Stomach smooth muscle (tissue), 2 donors: ENCODE data around the gene ADAMTS2.

Source experiments
- H3K27ac ChIP-seq: one replicate; pipeline ENCODE4 v1.7.0; 2013; ENCODE audit warnings: mild to moderate bottlenecking, low read length, inconsistent platforms
- H3K27me3 ChIP-seq, 2 donors: one replicate each; pipeline ENCODE4 v1.7.0; 2013; ENCODE audit warnings: low read length in 2 of 2; ENCODE audit not compliant: insufficient read depth in 2 of 2, control insufficient read depth in 1 of 2
- H3K36me3 ChIP-seq, 2 donors: one replicate each; pipeline ENCODE4 v1.7.0; 2013; ENCODE audit warnings: low read length in 2 of 2; ENCODE audit not compliant: control insufficient read depth in 2 of 2, insufficient read depth in 2 of 2
- H3K4me1 ChIP-seq: one replicate; pipeline ENCODE4 v1.7.0; 2013; ENCODE audit warnings: low read length; ENCODE audit not compliant: control insufficient read depth, insufficient read depth
- H3K4me3 ChIP-seq, 2 donors: one replicate each; pipeline ENCODE4 v1.7.0; 2013; ENCODE audit warnings: low read length in 2 of 2
- H3K9ac ChIP-seq, 2 donors: one replicate each; pipeline ENCODE4 v1.7.0; 2013; ENCODE audit warnings: low read length in 2 of 2, mild to moderate bottlenecking in 1 of 2
- H3K9me3 ChIP-seq, 2 donors: one replicate each; pipeline ENCODE4 v1.7.0; 2013; ENCODE audit warnings: low read length in 2 of 2; ENCODE audit not compliant: control insufficient read depth in 2 of 2
- donor health status: healthy.
- donor health status: Pancreatic carcinoma.

Gene ADAMTS2

DNA sequence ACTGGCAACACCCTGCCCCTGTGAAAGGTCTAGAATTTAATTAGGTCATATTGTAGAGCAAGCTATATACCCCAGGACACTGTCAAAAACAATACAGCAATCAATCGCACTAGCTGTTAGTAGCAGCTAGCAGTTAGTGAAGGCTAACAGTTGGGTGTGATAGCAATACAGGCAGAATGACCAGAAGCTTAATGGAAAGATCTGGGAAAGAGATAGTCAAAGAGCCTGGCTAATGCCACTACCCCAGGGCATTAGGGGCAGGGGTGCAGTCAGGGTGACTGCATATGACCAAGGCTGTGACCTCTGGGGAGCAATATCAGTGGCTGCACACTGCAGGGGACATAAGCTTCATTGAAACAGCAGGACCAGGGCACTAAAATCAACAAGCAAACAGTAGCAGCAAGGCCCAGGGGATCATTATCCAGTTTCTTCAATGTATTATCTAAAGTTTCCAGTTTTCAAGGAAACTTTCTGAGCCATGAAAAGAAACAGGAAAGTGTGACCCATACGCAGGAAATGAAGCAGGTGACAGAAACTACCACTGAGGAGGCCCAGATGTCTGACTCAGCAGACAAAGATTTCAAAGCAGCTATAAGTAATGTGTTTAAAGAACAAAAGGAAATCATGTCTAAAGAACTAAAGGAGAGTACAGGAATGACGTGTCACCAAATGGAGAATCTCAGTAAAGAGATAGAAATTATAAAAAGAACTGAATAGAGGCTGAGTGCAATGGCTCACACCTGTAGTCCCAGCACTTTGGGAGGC, 202.6 kb downstream of the ADAMTS2 start:
- Histone ChIP-seq H3K9ac (no peak overlapping the region), H3K4me1 (no peaks in the 10 kb centered on the region)

DNA sequence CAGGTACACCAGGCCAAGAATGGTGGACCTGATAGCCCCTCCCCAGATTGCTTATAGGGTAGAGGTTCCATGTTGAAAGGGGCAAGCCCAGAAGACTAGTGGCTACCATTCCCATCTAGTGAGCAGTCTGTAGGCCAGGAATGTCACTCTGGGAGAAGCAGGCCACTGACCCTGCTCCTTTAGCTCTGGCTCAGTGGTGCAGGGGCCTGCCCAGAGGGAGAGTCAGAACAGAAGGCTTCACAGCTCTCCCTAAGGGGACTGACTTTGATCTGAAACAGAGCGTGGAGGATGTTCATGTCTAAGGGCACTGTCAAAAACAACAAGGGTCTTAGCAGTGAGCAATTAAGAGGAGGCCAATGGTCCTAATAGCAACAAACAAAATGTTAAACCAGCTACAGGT, 203.4 kb downstream of the ADAMTS2 start:
- no peaks in the 10 kb centered on the region for H3K36me3 ChIP-seq
- H3K4me1 ChIP-seq: no peaks in the 10 kb centered on the region
- H3K9ac ChIP-seq: no peak overlapping the region
- H3K4me3 ChIP-seq: no peak overlapping the region
- H3K27ac ChIP-seq: no peak overlapping the region
- no peaks in the 10 kb centered on the region for H3K27me3 ChIP-seq
- H3K9me3 ChIP-seq: no peaks in the 10 kb centered on the region

More for the DNA sequence above, 202.6 kb downstream of the ADAMTS2 start:
- H3K27me3 ChIP-seq: no peaks in the 10 kb centered on the region
- H3K36me3 ChIP-seq: no peaks in the 10 kb centered on the region
- H3K4me3 ChIP-seq: no peak overlapping the region
- no peaks in the 10 kb centered on the region for H3K9me3 ChIP-seq
- H3K27ac ChIP-seq: no peak overlapping the region

DNA sequence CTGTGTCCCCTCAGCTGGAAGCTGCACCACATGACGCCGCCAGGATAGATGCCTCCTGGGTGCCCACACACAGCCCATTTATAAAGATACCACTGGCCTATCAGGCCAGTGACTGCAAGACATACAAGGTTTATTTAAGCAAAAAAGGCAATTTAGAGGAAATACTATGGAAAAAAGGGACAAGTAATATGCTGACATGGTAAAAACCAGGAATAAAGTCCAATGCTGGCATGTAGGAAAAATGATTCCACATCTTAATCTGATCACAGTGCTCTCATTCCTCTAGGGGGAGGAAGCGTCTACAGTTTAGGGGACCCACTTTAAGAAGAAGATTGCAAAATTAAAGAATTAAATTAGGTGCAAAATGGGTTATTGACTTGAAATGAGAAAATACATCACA, 205.0 kb downstream of the ADAMTS2 start:
- H3K4me1 ChIP-seq: no peaks in the 10 kb centered on the region
- no peak overlapping the region for H3K27ac ChIP-seq
- no peak overlapping the region for H3K4me3 ChIP-seq
- H3K36me3 ChIP-seq: no peaks in the 10 kb centered on the region
- no peaks in the 10 kb centered on the region for H3K27me3 ChIP-seq
- no peak overlapping the region for H3K9ac ChIP-seq
- H3K9me3 ChIP-seq: no peaks in the 10 kb centered on the region

DNA sequence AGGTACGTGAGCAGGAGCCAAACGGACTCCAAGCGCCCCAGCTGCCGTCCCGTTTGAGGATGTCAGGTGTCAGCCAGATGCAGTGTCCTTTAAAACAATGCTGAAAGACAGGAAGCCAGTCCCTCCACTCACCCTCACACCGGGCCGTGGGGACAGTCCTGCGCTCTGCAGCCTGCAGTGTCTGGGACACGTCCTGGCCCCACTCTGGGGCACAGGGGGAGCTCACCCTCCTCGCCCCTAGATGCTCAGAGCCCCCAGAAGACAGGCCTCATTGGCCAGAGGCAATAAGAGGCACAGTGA, 205.4 kb downstream of the ADAMTS2 start:
- no peak overlapping the region for H3K27ac ChIP-seq
- H3K4me1 ChIP-seq: no peaks in the 10 kb centered on the region
- H3K4me3 ChIP-seq: no peak overlapping the region
- no peaks in the 10 kb centered on the region for H3K27me3 ChIP-seq
- no peaks in the 10 kb centered on the region for H3K36me3 ChIP-seq
- no peaks in the 10 kb centered on the region for H3K9me3 ChIP-seq
- H3K9ac ChIP-seq: no peak overlapping the region

DNA sequence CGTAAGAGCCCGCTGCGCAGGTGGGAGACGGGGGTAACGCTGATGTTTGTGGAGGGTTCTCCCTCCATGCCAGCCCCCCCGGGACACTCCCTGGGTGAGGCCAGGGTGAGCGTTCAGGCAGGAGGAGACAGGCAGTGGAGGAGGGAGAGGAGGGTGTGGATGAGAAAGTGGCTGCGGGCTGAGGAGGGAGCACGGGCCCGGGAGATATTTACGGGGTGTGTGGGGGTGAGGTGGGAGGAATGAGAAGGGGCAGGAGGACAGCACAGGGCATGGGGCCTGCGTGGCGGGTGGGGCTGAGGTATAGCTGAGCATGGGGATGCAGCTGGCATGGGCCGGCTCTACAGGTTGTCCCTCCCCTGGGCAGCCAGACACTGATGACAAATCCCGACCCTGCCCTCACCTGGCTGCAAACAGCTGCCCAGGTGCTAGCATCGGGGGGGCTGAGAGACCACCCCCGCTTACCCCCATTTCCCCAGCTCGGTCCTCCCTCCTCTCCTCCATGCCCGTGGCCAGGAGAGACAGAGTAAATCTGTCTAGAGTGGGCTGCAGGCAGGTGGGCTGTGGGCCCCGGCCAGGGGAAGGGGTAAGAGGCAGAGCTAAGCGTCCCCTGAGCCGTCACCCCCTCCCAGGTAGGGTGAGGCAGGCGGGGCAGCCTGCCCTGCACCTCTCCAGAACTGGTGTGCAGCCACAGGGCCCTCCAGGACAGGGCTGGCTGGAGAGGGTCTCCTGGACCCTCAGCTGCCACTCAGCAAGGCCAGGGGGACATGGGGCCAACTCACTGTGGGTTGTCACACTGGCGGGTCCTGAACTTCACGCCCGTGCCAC, 205.9 kb downstream of the ADAMTS2 start:
- Histone ChIP-seq H3K4me3 (no peak overlapping the region), H3K27me3 (no peaks in the 10 kb centered on the region), H3K4me1 (no peaks in the 10 kb centered on the region), H3K9me3 (no peaks in the 10 kb centered on the region), H3K36me3 (no peaks in the 10 kb centered on the region), H3K9ac (no peak overlapping the region), H3K27ac (no peak overlapping the region)

DNA sequence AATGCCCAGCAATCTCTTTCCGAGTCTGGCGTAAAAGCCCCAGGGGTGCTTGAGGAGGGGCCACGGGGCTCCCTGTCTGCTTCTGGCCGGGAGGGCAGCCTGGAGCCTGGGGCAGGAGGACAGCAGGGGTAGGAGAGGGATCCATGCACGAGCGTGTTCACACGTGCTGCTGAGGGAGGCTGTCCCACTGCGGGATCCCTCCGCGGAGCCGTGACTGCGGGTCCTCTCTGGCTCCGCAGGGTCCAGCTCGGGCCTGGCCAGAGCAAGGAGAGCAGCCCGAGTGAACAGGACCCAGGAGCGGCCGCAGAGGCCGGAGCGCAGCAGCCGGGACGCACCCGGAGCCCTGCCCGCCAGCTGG, 206.7 kb downstream of the ADAMTS2 start:
- Histone ChIP-seq H3K27ac (no peak overlapping the region), H3K9me3 (no peaks in the 10 kb centered on the region), H3K9ac (no peak overlapping the region), H3K36me3 (no peaks in the 10 kb centered on the region), H3K4me1 (no peaks in the 10 kb centered on the region), H3K4me3 (no peak overlapping the region), H3K27me3 (no peaks in the 10 kb centered on the region)

DNA sequence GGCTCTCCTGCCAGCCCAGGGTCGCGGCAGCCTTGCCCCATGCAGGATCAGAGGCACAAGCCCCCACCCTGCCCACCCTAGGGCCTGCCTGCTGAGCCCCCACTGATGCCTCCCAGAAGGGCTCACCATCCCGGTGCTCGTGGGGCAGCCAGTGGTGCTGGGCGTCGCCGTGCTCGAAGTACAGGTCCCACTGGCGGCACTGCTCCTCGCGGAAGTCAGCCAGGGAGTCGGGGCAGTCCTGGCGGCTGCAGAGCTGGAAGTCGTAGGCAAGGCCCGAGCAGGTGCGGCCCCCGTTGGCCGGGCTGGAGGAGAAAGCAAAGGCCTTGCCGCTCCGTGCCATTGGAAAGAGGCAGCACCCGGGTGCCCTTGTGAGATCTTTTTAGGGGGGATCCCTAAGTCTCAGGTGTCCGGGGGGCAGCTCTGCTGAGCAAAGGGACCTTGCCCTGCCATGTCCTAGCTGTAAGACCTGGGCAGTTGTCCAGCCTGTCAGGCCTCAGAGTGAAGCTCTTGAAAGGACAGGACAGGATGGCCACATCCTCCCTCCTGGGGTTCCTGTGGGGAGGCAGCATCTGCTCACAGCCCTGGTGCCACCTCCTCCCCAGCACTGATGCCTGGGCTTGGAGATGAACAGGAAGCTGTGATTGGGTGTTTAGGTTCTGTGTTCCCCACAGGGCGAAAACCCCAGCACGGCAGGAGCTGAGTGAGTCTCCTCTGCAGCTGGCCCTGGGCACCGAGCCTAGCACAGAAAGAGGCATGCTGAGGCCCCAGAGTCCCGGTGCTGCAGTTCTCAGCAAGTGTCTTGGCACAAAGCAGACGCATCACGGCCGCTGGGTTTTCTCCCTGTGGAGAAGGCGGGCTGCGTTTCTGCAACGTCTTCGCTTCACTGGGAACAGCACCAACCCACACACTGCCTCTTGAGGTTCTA, 207.4 kb downstream of the ADAMTS2 start:
- Histone ChIP-seq H3K4me3 (no peak overlapping the region), H3K9ac (no peak overlapping the region), H3K4me1 (no peaks in the 10 kb centered on the region), H3K27me3 (no peaks in the 10 kb centered on the region), H3K36me3 (no peaks in the 10 kb centered on the region), H3K27ac (no peak overlapping the region), H3K9me3 (no peaks in the 10 kb centered on the region)

DNA sequence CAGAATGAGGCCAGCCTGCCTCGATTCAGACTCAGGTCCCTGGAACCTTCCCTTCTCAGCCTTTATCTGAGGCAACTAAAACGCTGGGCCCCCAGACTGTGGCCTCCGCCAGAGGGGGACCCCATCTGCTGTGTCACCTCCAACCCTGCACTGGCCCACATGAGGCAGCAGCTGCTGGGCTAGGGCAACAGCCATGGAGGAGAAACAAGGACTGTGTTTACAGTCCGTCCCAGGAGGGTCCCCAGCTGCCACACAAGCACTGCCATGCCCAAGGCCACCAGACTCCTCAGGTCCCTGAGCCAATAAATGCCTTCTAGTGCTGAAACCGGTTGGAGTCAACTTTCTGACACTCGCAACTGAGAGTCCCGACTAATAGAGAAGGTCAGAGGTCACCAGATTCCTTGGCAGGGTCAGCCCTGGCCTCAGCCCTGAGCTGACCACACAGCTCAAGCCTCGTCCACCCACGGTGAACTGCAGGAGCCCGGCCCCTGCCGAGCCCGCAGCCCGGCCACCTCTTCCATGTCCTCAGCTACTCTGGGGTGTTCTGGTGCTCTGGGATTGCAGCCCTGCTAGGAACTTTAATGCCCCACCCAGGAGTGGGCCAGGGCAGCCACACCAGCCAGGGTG, 208.1 kb downstream of the ADAMTS2 start:
- Histone ChIP-seq H3K27me3 (no peaks in the 10 kb centered on the region), H3K4me1 (no peaks in the 10 kb centered on the region), H3K9ac (no peak overlapping the region), H3K9me3 (no peaks in the 10 kb centered on the region), H3K27ac (no peak overlapping the region), H3K4me3 (no peak overlapping the region), H3K36me3 (no peaks in the 10 kb centered on the region)

DNA sequence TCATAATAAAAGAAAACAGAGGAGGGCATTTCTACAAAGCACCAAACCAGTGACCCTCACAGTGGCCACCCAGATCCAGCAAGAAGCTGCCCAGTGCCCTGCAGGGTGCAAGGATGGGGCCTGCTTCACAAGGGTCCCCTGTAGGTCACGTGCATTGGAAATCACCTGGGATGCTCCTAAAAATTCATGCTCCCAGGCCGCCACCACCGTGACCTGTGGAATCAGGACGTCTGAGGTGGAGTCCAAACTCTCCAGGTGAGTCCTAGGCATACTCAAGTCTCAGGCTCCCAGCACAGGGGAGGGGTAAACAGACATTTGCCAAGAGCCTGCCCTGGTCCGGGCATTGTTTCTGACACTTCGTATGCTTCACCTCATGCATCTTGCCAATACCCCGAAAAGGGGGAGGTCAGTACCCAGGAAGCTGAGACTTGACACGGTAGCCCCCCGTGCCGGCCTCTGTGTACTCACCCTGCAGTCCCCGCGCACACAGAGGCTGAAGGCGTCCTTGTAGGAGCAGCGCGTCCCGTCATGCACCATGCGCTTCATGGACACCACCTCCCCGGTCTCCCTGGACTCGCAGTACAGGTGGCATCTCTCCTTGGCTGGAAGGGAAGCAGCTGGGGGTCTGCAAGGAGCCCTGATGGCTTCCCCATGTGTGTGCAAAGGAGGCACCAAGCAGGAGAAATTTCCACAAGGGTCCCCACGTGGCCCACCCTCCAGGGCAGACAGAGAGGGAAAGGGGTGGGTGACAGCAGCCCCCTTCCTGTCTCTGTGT, 209.6 kb downstream of the ADAMTS2 start:
- Histone ChIP-seq H3K36me3 (no peaks in the 10 kb centered on the region), H3K4me1 (no peaks in the 10 kb centered on the region), H3K4me3 (no peak overlapping the region)

DNA sequence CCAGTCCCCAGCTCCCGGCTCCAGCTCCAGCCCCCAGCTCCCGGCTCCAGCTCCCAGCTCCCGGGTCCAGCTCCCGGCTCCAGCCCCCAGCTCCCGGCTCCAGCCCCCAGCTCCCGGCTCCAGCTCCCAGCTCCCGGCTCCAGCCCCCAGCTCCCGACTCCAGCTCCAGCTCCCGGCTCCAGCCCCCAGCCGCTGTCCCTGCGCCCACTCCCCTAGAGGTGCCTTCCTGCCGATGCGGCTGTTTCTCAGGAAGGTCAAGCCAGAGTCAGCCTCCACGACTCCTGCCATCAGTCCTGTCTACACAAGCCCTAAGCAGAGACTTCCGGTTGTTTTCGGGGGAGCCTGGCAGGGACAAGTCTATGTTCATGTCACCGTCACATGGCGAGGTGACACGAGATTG, 210.3 kb downstream of the ADAMTS2 start:
- H3K4me1 ChIP-seq: no peaks in the 10 kb centered on the region
- no peaks in the 10 kb centered on the region for H3K27me3 ChIP-seq
- no peaks in the 10 kb centered on the region for H3K9me3 ChIP-seq
- no peak overlapping the region for H3K9ac ChIP-seq
- H3K27ac ChIP-seq: no peak overlapping the region
- H3K4me3 ChIP-seq: no peak overlapping the region
- H3K36me3 ChIP-seq: no peaks in the 10 kb centered on the region

More for the DNA sequence above, 209.6 kb downstream of the ADAMTS2 start:
- Histone ChIP-seq H3K9me3 (no peaks in the 10 kb centered on the region), H3K9ac (no peak overlapping the region), H3K27me3 (no peaks in the 10 kb centered on the region), H3K27ac (no peak overlapping the region)
